ENCODE results near the gene ZBTB32. TPM values are rescaled to one million over a fixed set of nuclear protein-coding genes. Genes with fewer than 3 reads are reported as not detected.
"Not testable (repeated sequence)": the region's sequence is repeated elsewhere in the genome, so short reads cannot be mapped to it uniquely, and the experiment has no call there.

Gene ZBTB32
- total RNA-seq (ENCODE audit: insufficient read depth, low replicate concordance) = not detected

- peak; percentile 45 for DNase-seq (ENCODE audit: low spot score)
Measured at GRCh38 chr19:35704218-35704617, at the start of gene ZBTB32. TSS of gene ZBTB32 (plus strand) at chr19:35704558. CDS start at chr19:35714627, 10,069 bp downstream.

GRCh38 chr19:35654828-35655227 is 49.5 kb upstream of the ZBTB32 start:
- DNase-seq (ENCODE audit: low spot score) = not testable (repeated sequence)

GRCh38 chr19:35655600-35655999 is 48.8 kb upstream of the ZBTB32 start:
- no peak for DNase-seq (ENCODE audit: low spot score)

- DNase-seq (ENCODE audit: low spot score) = no peak
Measured at GRCh38 chr19:35656700-35657099, 47.7 kb upstream of the ZBTB32 start.

- DNase-seq (ENCODE audit: low spot score) = no peak
Measured at GRCh38 chr19:35657904-35658700, 46.3 kb upstream of the ZBTB32 start.

GRCh38 chr19:35661995-35662340 is 42.4 kb upstream of the ZBTB32 start:
- no peak for DNase-seq (ENCODE audit: low spot score)

GRCh38 chr19:35663981-35664380 is 40.4 kb upstream of the ZBTB32 start:
- DNase-seq (ENCODE audit: low spot score) = no peak

- DNase-seq (ENCODE audit: low spot score) = no peak
Measured at GRCh38 chr19:35665157-35665556, 39.2 kb upstream of the ZBTB32 start.

- no peak for DNase-seq (ENCODE audit: low spot score)
Measured at GRCh38 chr19:35665604-35666003, 38.8 kb upstream of the ZBTB32 start.

GRCh38 chr19:35666251-35666913 is 38.0 kb upstream of the ZBTB32 start, which contains the start of gene UPK1A:
TSS of gene UPK1A (plus strand) at chr19:35666517. CDS start at chr19:35666813, 296 bp downstream.
- DNase-seq (ENCODE audit: low spot score) = peak; percentile 34

GRCh38 chr19:35669566-35669965 is 34.8 kb upstream of the ZBTB32 start:
- no peak for DNase-seq (ENCODE audit: low spot score)

- no peak for DNase-seq (ENCODE audit: low spot score)
Measured at GRCh38 chr19:35669974-35670373, 34.4 kb upstream of the ZBTB32 start.

GRCh38 chr19:35670686-35671085 is 33.7 kb upstream of the ZBTB32 start:
- no peak for DNase-seq (ENCODE audit: low spot score)

- no peak for DNase-seq (ENCODE audit: low spot score)
Measured at GRCh38 chr19:35671818-35672217, 32.5 kb upstream of the ZBTB32 start.

- DNase-seq (ENCODE audit: low spot score) = no peak
Measured at GRCh38 chr19:35673121-35673804, 31.1 kb upstream of the ZBTB32 start.

- no peak for DNase-seq (ENCODE audit: low spot score)
Measured at GRCh38 chr19:35675589-35676140, 28.7 kb upstream of the ZBTB32 start.

- peak; percentile 40 for DNase-seq (ENCODE audit: low spot score)
Measured at GRCh38 chr19:35689836-35690235, 14.5 kb upstream of the ZBTB32 start.

GRCh38 chr19:35691106-35691505 is 13.3 kb upstream of the ZBTB32 start:
- not testable (repeated sequence) for DNase-seq (ENCODE audit: low spot score)

GRCh38 chr19:35692010-35692409 is 12.3 kb upstream of the ZBTB32 start:
- DNase-seq (ENCODE audit: low spot score) = no peak

- DNase-seq (ENCODE audit: low spot score) = no peak
Measured at GRCh38 chr19:35693422-35693821, 10.9 kb upstream of the ZBTB32 start.

- DNase-seq (ENCODE audit: low spot score) = peak; percentile 85
Measured at GRCh38 chr19:35693835-35694599, 10.3 kb upstream of the ZBTB32 start.

All from umbilical cord (tissue), 2 donors.